IPS-11a (cell line): Measurements from ENCODE around the gene PSMF1.
"Not testable (repeated sequence)": the region's sequence is repeated elsewhere in the genome, so short reads cannot be mapped to it uniquely, and the experiment has no call there.

ENCODE experiments used
- H3K4me3 ChIP-seq: one replicate; pipeline ENCODE4 v1.5.1; 2013; ENCODE audit warnings: low read depth, low read length, control low read depth

PSMF1 gene

DNA sequence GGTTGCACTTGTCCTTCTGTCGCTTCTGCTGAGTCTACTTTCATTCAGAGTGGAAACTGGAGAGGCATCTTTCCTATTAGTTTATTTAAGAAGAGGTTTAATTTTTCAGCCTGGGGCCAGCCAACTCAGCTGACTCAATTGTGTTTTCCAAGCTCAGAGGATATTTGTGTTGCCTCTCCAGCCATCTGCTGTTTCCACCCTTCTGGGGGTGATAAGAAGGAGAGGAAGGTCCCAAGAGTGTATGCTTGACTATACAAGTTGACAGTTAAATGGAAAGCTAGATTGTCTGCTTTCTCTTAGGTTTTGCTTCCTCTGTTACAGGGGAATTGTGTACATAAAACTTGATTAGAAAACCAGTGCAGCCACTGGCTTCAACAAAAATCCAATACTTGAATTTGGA is 3.0 kb downstream of the PSMF1 start:
- H3K4me3 ChIP-seq, result no peak overlapping the region

GRCh38 chr20:1122388-1123315 is 4.2 kb downstream of the PSMF1 start:
- H3K4me3 ChIP-seq, result no peak overlapping the region

DNA sequence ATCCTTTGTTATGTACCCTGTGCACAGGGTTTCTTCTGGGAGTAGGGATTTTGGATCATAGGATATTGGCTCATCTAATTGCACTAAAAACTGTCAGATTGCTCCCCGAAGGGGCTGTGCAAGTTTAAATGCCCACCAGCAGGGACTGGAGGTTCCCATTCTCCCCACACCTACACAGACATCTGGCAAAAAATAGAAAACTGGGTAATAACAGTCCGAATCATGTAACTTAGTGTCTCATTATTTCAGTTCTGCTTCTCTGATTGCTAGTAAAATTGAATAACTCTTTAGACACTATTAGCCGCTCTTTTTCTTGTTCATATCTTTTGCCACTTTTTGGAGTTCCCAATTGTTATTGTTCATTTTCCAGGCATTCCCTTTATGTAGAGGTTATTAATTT is 5.3 kb downstream of the PSMF1 start:
- H3K4me3 ChIP-seq, result no peak overlapping the region

DNA sequence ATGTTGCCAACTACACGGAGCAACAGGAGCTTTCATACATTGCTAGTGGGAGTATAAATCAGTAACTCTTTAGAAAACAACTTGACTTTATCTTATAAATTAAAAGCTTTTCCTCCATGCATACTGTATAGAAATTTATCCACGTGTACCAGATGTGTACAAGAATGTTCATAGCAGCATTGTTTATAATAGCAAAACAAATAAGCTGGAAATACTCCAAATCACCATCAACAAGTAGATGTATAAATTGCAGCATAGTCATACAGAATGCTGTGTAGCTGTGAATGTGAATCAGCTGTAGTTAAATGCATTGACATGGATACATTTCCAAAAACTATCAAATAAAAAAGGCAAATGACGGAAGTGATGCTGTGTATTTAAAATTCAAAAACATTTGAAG is 6.0 kb downstream of the PSMF1 start:
- no peak overlapping the region for H3K4me3 ChIP-seq

- H3K4me3 ChIP-seq, result no peak overlapping the region
Measured at GRCh38 chr20:1125277-1125676, 6.9 kb downstream of the PSMF1 start.

DNA sequence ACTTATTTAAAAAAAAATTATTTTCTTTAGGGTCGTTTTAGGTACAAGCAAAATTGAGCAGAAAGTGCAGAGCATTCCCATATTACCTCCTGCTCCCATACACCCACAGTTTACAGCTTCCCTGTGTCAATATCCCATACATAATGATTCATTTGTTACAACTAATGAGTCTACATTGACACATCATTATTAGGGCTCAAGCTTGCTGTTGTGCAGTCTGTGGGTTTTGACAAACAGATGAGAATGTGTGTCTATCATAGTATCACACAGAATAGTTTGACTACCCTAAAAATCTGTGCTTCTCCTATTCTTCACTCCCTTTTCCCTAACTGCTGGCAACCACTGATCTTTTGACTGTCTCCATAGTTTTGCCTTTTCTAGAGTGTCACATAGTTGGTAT is 9.4 kb downstream of the PSMF1 start:
- H3K4me3 ChIP-seq, result no peak overlapping the region

DNA sequence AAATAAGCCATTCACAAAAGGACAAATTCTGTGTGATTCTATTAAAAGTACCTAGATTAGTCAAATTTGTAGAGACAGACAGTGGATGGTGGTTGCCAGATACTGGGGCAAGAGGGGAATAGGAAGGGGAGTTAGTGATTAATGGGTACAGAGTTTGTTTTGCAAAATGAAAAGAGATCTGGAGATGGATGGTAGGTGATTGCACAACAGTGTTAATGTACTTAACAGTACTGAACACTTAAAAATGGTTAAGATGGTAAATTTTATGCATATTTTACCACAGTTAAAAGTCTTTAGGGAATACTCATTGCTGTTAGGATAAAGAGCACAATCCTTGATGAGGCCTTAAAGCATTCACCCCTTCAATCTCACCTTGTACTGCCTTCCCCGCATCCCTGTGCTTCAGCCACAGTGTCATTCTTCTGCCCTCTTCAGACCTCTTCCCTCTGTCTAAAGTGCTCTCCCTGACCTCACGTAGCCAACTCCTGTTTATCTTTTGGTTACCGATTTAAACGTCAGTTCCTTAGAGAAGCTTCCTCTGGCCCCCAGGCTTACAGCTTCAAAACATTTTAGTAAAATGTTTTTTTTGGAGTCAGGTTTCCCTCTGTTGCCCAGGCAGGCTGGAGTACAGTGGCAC is 11.8 kb downstream of the PSMF1 start:
- H3K4me3 ChIP-seq, result no peak overlapping the region

DNA sequence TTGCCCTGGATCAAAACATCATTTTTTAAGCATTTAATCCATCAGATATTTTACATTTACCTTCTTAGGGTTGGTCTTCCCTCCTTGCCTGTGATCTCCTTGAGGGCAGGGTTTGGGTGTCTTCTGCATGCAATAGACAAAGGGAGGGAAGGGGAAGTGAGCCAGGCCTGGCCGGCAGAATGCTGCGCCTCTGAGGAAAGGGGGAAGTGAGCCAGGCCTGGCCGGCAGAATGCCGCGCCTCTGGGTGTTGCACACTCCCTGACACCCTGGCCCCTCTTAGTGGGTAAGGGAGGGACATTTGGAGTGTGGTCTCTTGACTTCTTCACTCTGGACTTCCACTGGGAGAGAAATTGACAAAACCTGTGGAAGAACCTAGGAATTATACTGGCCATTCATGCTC is 12.4 kb downstream of the PSMF1 start:
- no peak overlapping the region for H3K4me3 ChIP-seq

- H3K4me3 ChIP-seq, result no peak overlapping the region
Measured at GRCh38 chr20:1131354-1131753, 13.0 kb downstream of the PSMF1 start.

DNA sequence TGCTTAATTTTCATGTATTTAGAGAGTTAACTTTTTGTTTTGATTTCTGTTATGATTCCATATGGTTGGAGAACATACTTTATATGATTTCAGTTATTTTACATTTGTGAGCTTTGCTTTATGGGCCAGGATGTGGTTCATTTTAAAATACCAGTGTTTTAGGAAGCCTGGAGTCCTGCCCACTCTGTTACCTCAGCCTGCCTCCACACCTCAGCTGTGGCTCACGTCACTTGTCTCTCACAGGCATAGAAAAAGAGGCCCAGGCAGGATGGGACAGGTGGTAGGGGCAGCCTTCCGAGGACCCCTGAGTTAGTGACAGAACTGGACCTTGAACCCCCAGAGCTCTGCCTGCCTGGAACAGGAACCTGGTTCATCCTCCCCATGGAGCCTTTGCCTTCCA is 16.0 kb downstream of the PSMF1 start:
- no peak overlapping the region for H3K4me3 ChIP-seq

DNA sequence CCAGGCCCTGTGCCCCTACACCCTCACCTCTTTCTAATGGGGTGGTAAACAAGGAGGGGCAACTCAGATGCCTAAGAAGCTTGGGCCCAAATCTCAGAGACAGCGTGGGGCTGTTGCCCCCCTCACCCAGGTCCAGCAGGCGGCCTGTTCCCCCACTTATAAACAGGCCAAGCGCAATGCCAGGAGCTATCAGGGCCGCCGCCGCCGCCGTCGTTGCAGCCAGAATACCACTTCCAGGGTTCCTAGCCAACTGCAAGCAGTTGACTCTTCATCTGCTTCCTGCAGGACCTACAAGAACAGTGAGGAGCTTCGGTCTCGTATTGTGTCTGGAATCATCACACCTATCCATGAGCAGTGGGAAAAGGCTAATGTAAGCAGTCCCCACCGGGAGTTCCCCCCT is 16.4 kb downstream of the PSMF1 start:
- H3K4me3 ChIP-seq, result no peak overlapping the region

- no peak overlapping the region for H3K4me3 ChIP-seq
Measured at GRCh38 chr20:1137236-1137635, 18.8 kb downstream of the PSMF1 start.

GRCh38 chr20:1144401-1145172 is 26.2 kb downstream of the PSMF1 start:
- no peak overlapping the region for H3K4me3 ChIP-seq

DNA sequence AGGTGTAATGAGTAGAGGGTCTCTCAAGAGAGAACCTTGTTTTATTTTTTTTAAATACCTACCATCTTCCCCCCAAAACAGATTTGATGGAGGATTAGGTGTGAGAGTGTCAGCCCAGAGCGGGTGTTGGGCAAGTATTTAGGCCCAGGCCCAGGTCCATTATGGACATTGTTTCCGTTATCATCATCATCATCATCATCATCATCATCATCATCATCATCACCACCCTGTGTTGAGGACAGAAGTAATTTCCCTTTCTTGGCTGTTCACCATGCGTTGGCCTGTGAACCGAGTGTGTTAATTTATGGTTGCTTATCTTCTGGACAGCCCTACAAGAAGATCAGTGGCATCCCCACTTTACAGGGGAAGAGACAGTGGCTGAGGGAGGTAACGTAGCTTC is 28.6 kb downstream of the PSMF1 start:
- no peak overlapping the region for H3K4me3 ChIP-seq

GRCh38 chr20:1149812-1150211 is 31.4 kb downstream of the PSMF1 start:
- H3K4me3 ChIP-seq, result not testable (repeated sequence)

DNA sequence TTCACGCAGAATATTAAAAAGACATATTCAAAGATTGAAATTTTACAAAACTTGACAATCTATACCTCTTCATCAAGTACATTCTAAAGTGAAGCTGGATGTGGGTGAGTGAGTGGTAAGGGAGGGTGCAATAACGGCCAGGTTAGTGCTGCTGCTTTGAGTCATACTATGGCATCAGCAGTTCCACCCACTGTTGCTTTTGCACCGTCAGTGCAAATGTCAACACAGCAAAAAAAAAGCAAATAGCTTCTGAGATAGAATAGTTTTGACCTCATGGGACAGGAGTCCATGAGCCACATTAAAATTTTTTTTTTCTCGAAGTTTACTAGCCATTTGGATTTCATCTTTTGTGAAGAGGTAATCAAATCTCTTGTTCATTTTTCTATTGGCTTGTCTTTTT is 31.8 kb downstream of the PSMF1 start:
- H3K4me3 ChIP-seq, result no peak overlapping the region

DNA sequence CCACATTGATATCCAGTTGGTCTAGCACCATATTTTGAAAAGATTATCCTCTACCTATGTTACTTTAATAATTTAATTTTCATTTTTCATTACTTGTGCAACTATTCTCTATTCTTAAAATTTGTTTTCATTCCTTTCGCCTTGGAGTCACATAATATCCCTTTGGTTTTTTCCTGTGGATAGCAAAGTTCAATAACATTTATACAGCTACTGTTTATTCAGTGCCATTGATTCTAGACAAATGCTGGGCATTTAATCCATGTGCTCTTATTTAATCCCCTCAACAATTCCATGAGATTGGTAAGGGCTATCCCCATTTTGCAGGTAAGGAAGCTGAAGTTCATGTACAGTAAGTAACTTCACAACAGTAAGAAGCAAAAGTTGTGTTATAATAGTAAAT is 32.6 kb downstream of the PSMF1 start:
- no peak overlapping the region for H3K4me3 ChIP-seq

GRCh38 chr20:1154226-1154625 is 35.8 kb downstream of the PSMF1 start:
- no peak overlapping the region for H3K4me3 ChIP-seq

- H3K4me3 ChIP-seq, result no peak overlapping the region
Measured at GRCh38 chr20:1154691-1155090, 36.3 kb downstream of the PSMF1 start.

- H3K4me3 ChIP-seq, result no peak overlapping the region
Measured at GRCh38 chr20:1155342-1155741, 36.9 kb downstream of the PSMF1 start.

GRCh38 chr20:1160496-1160895 is 42.1 kb downstream of the PSMF1 start:
- H3K4me3 ChIP-seq, result no peak overlapping the region

- no peak overlapping the region for H3K4me3 ChIP-seq
Measured at GRCh38 chr20:1160991-1161390, 42.6 kb downstream of the PSMF1 start.
